Measurements from ENCODE around the gene MAEA.
"Not testable (repeated sequence)": the region's sequence is repeated elsewhere in the genome, so short reads cannot be mapped to it uniquely, and the experiment has no call there.

Gene MAEA

DNA sequence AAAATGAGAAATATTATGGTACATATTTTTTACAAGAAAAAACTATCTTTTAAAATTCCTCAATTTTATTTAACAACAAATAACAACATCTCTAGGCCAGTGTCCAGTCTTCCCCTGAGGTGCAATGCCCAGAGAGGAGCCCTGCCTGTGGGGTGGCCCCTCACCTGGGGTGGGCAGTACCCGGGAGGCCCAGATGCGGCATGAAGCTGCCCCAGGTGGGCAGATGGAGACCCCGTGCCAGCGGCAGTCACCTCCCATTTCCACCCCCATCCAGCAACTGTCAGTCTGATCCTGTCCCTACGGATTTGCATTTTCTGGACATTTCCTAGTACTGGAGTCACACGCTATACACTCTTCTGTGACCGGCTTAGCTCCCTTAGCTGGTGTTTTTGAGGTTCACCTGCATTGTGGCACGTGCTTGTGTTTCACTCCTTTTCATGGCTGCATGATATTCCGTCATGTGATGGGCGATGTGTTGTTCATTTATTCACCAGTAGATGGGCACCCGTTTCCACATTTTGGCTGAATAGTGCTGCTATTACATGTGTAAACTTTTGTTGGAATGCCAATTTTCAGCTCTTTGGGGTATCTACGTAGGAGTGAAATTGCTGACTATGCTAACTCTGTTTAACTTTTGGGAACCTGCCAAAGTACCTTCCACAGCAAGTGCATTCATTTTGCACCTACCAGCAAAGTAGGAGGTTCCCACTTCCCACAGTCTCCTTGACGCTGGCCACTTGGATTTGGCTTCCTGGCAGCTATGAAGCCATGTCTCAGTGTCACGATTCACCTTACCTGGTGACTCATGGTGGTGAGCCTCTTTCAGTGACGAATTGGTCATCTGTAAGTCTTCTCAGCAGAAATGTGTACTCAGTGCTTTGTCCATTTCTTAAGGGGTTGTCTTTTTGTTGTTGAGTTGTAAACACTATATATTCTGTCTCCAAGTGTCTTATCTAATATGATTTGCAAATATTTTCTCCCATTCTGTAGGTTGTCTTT lies 11.7 kb upstream of the MAEA start:
- DNase-seq, result no peak

- DNase-seq, result no peak
Observed at GRCh38 chr4:1279253-1279652, 10.4 kb upstream of the MAEA start.

DNA sequence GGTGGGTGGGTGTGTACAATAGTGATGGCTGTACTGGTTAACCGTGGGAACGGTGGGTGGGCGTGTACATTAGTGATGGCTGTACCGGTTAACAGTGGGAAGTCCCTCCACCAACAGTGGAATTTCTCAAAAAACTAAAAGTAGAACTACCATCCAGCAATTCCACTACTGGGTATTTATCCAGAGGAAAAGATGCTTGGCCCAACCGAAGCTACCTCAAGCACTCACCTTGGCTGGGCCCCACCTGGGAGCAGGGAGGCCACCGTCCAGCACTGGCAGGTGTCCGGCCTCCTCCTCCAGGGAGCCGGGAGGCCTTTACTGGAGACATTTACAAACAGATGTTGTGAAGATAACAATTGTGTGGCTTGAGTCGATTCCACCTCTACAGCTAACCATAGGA lies 6.0 kb upstream of the MAEA start:
- DNase-seq, result no peak

DNA sequence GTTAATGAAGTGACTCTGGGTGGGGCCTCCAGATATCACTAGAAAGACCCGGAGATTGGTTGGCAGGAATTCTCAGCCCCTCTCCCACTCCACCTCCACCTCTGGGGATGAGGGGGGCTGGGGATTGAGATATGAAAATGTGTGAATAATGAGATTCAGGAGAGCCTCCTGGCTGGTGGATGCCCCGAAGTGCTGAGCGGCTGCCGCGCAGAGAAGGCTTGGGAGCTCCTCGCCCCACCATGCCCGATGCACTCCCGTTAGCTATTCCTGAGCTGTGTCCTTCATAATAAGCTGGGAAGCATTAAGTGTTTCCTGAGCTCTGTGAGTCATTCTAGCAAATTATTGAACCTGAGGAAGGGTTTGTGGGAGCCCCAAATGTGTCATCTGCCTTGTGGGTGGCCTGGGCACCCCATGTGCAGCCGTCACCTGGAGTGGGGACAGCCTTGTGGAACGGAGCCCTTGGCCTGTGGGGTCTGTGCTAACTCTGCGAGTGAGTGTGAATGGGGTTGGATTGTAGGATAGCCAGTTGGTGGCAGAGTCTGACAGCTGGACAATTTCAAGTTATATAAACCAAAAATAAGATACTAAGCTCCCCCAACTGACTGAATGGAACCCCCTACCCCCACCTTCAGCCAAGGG lies 4.4 kb upstream of the MAEA start:
- no peak for DNase-seq

DNA sequence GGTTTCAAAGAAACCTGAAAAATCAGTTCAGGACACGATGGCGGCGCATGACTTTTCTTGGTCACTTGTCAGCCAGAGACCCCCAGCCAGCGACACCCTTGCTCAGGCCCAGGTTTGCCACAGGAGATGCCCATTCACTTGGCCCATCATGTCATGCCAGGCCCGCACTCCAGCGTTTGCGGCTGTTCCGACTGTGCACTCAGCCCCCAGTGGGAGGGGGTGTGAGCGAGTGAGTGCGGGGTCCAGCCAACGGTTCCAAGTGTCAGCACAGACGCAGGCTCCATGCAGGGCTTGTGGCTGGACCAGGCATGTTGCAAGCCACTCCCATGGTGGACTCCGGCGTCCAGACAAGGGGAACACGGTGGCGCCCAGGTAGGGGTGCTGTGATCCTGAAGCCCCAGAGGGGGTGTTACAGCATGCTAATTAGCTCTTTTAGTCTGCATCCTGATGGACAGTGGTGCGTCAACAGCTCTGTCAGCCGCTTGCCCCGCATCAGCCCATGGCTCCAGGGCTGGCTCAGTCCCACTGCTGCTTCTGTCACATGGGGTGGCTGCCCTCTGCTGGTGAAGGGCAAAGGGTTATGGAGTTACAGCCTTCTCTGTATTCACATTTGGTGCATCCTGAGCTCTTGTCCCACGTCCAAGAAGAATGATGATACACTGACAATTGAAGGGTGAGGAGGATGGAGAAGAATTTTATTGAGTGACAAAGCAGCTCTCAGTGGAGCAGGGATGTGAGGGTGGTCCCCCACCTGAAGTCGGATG lies 3.7 kb upstream of the MAEA start:
- peak in 1 of 56 donors; percentile 17 for DNase-seq

- no peak for DNase-seq
Observed at GRCh38 chr4:1288786-1289185, 905 bp upstream of the MAEA start.

GRCh38 chr4:1290165-1290977 lies 680 bp downstream of the MAEA start:
- DNase-seq, result peak in 1 of 56 donors; percentile 6

- DNase-seq, result no peak
Observed at GRCh38 chr4:1291091-1291490, 1.4 kb downstream of the MAEA start.

DNA sequence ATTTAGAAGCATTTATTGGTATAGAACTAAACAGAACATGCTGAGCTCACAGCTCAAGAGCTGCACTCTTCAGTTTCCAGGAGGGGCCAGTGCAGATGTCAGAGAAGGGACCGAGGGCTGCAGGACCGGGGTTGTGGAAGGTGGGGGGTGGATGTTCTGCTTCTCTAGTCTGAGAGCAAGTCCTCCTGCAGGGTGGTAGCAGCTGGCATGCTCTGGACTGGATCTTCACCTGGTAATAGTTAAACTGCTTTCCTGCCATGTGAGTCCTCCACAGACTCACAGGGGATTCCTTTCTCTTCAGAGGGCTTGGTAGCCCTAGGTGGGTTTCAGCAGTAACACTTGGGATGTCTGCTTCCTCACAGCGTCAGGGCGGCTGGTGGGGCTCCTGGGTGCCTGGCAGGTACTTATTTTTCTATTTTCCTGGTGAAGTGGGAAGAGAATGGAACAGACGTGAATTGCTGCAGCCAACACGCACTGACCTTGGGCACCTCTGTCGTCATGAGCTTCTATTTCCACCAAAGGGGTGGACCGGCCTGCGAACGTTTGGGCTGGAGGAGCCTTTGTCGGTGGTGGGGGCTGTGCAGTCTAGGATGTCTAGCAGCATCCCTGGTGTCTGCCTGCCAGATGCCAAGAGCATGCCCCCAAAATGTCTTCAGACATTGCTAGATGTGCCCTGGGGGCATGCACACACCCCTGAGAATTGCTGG lies 2.5 kb downstream of the MAEA start:
- no peak for DNase-seq

GRCh38 chr4:1292703-1293011 lies 3.0 kb downstream of the MAEA start:
- DNase-seq, result not testable (repeated sequence)

GRCh38 chr4:1293531-1293941 lies 3.8 kb downstream of the MAEA start:
- DNase-seq, result no peak

DNA sequence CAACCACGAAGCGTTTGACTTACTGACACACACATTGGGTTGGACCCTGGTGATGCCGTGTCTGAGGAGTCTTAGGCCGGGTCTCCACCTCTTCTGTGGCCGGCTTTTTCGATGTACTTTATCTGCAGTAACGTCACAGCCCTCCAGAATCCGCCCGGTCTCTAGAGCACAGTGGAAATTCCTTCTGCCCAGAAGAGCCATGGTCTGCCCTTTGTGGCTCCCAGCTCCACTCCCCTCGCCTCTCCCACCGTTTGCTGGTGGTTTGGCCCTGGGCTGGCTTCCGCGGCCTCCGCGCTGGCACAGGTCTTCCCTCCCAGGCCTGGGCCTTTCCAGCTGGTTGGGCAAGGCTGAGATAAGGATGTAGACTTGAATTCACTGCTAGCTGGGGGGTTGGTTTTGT lies 4.3 kb downstream of the MAEA start:
- no peak for DNase-seq

DNA sequence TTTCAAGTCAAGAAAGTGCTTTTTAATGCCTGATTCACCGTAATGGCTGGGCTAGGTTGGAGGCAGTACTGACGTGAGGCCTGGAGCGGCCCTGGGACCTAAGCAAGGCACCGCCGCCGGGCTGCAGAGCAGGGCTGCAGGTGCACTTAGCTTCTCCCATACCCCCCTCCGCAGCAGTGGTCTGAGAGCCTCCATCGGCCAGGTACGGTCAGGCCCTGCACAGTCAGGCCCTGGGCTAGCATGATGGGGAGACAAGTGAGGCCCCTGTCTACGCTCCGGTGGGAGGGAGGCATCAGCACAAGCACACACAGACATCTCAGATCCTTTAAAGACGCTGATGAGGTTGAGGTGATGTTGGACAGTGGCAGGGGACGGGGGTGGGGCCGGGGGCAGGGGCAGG lies 4.7 kb downstream of the MAEA start:
- no peak for DNase-seq

- no peak for DNase-seq
Observed at GRCh38 chr4:1294891-1295290, 5.2 kb downstream of the MAEA start.

GRCh38 chr4:1295405-1296055 lies 5.8 kb downstream of the MAEA start:
- DNase-seq, result no peak

DNA sequence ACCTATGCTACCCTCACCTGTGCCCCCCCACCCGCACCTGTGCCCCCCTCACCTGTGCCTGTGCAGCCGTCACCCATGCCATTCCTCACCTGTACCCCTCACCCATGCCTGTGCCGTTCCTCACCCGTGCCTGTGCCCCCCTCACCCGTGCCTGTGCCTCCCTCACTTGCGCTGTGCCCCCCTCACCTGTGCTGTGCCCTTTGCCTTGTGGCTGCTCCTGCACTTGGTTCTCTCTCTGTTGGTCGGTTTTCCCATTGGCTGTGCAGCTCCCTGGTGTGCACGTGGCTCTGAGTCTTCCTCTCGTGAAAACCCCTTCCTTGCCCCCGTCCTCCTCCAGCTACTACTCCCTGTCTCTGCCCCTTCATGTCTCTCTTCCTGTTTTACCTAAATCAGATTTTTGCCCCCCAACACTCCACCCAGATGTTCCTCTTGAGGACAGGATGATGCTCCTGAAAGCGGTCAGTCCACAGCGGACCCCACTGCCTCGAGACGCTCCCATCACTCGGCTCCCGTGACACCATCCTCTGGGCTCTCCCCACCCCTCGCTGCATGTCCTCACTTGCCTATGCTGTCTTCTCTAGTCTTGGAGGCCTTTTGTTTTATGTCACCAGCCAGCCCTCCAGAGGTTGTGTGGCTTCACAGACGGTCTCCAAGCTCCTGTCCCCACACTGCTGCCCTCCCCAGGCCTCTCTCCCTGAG lies 6.8 kb downstream of the MAEA start:
- DNase-seq, result no peak

DNA sequence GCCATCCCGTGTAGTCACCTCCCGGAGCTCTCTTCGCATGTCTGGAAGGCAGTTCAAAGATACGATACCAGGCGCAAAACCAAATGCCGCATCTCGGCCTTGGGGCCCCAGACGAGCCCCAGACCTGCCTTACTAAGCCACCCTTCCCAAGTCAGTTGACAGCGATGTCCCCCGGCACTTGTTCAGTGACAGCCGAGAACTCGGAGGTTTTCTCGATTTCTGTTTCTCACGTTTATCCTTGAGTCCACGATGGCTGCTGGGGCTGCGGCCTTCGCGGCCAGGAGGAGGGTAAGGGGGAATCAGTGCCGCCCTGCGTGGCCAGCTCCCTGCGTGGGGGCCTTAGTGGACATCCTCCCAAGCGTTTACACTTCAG lies 7.3 kb downstream of the MAEA start:
- DNase-seq, result no peak

DNA sequence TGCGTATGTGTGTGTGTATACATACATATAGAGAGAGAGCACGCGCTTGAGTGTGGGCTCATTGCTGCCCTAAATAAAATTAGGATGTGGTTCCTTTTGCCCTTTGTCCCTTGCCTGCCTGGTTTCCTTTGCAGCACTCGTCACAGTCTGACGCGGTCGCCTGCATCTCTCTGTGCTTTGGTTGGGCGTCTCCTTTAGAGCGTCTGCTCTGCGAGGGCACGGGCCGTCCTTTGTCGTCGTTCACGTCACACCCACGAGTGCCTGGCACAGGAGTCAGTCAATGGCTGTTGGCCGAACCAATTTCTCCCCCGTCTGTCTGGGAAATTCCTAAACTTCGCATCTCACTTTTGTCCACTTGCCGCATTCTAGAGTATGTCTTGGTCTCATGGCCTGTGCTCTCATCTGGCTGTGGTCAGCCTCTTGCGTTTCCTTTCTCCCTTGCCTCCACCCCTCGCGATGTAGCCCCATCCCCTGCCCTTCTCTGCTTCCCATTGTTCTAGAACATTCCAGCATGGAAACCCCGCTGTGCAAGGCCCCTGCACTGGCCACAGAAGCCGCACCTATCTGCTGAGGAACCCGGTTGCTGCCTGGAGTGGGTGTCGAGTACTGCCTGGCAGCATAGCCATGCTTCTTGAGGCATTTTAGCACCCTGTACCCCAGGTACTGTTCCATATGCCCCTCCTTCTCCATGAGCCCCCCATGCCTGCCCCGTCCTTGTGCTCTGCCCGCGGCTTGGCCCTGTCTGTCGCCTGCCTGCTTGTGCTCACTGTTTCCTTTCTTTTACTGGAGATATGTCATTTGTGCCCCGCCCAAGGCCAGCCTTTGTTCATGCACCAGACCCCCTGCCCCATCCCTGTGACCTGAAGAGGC lies 8.0 kb downstream of the MAEA start:
- DNase-seq, result no peak
